Neuronal stem cell (in vitro differentiated cells): ENCODE measurements around the gene TBPL2.

Experiments
- DNase-seq: peaks from one replicate; pipeline ENCODE4 v3.0.0-alpha.2; 2013; ENCODE audit warnings: low spot score
- H2AFZ ChIP-seq: one replicate; pipeline ENCODE4 v1.6.1; 2013; ENCODE audit warnings: mild to moderate bottlenecking, low read length, inconsistent platforms
- H2AK5ac ChIP-seq: 2 replicates; pipeline ENCODE4 v1.6.1; 2013; ENCODE audit warnings: low read depth, mild to moderate bottlenecking, inconsistent platforms, low read length, moderate library complexity, mixed read lengths
- H2BK120ac ChIP-seq: 2 replicates; pipeline ENCODE4 v1.6.1; 2013; ENCODE audit warnings: low read depth, mild to moderate bottlenecking, inconsistent platforms, low read length, moderate library complexity, mixed read lengths
- H2BK12ac ChIP-seq: one replicate; pipeline ENCODE4 v1.6.1; 2013; ENCODE audit warnings: low read length, inconsistent platforms
- H2BK15ac ChIP-seq: 2 replicates; pipeline ENCODE4 v1.6.1; 2013; ENCODE audit warnings: mild to moderate bottlenecking, low read length, inconsistent platforms, mixed read lengths
- H2BK5ac ChIP-seq: one replicate; pipeline ENCODE4 v1.6.1; 2013; ENCODE audit warnings: inconsistent platforms, mild to moderate bottlenecking, low read length, moderate library complexity
- H3K14ac ChIP-seq: one replicate; pipeline ENCODE4 v1.6.1; 2013; ENCODE audit warnings: low read length, inconsistent platforms
- H3K18ac ChIP-seq: 2 replicates; pipeline ENCODE4 v1.6.1; 2013; ENCODE audit warnings: low read length, inconsistent platforms
- H3K23ac ChIP-seq: 2 replicates; pipeline ENCODE4 v1.6.1; 2013; ENCODE audit warnings: low read depth, mild to moderate bottlenecking, mixed read lengths, low read length, inconsistent platforms; ENCODE audit not compliant: poor library complexity
- H3K27ac ChIP-seq: replicated peaks from 3 replicates; pipeline ENCODE4 v1.5.1; 2013; ENCODE audit warnings: low read length, inconsistent platforms
- H3K27me3 ChIP-seq, 3 experiments: 2 replicates each; pipeline ENCODE4 v1.6.1; 2013; ENCODE audit warnings: low read length in 3 of 3, mild to moderate bottlenecking in 2 of 3, inconsistent platforms in 1 of 3, low read depth in 1 of 3, mixed read lengths in 1 of 3, moderate library complexity in 1 of 3; ENCODE audit not compliant: control insufficient read depth in 3 of 3, insufficient read depth in 3 of 3
- H3K36me3 ChIP-seq, 2 donors: replicated peaks in 1 of 2; 2 replicates each; pipeline ENCODE4 v1.6.1; 2013; ENCODE audit warnings: low read length in 2 of 2; ENCODE audit not compliant: control insufficient read depth in 2 of 2, insufficient read depth in 2 of 2
- H3K4ac ChIP-seq: 2 replicates; pipeline ENCODE4 v1.6.1; 2013; ENCODE audit warnings: inconsistent platforms, mild to moderate bottlenecking, low read length, moderate library complexity
- H3K4me1 ChIP-seq, 2 donors: 1 replicate in 1 of 2; 2 replicates in 1 of 2; pipeline ENCODE4 v1.6.1; 2013; ENCODE audit warnings: low read length in 2 of 2, low read depth in 1 of 2; ENCODE audit not compliant: control insufficient read depth in 2 of 2, insufficient read depth in 1 of 2
- H3K4me2 ChIP-seq: one replicate; pipeline ENCODE4 v1.6.1; 2013; ENCODE audit warnings: mild to moderate bottlenecking, low read length, inconsistent platforms; ENCODE audit not compliant: insufficient read depth, poor library complexity, severe bottlenecking
- H3K4me3 ChIP-seq, 2 donors: 2 replicates each; pipeline ENCODE4 v1.5.1; 2013; ENCODE audit warnings: low read length in 2 of 2, mild to moderate bottlenecking in 2 of 2, inconsistent platforms in 1 of 2, moderate library complexity in 1 of 2
- H3K79me1 ChIP-seq: one replicate; pipeline ENCODE4 v1.6.1; 2013; ENCODE audit warnings: low read depth, mild to moderate bottlenecking, inconsistent platforms, low read length, moderate library complexity
- H3K9ac ChIP-seq: one replicate; pipeline ENCODE4 v1.6.1; 2013; ENCODE audit warnings: mild to moderate bottlenecking, low read depth, low read length, inconsistent platforms; ENCODE audit not compliant: poor library complexity
- H3K9me3 ChIP-seq, 2 donors: replicated peaks in 1 of 2; 2 replicates each; pipeline versions ENCODE3 to v1.6.1; 2013; ENCODE audit warnings: low read length in 2 of 2, mild to moderate bottlenecking in 2 of 2, inconsistent platforms in 1 of 2, low read depth in 1 of 2, mixed read lengths in 1 of 2, moderate library complexity in 1 of 2; ENCODE audit not compliant: control insufficient read depth in 2 of 2, insufficient read depth in 1 of 2
- H4K8ac ChIP-seq: one replicate; pipeline ENCODE4 v1.6.1; 2013; ENCODE audit warnings: low read depth, mild to moderate bottlenecking, inconsistent platforms, low read length, moderate library complexity
- H4K91ac ChIP-seq: one replicate; pipeline ENCODE4 v1.6.1; 2013; ENCODE audit warnings: low read length, low read depth, mild to moderate bottlenecking, inconsistent platforms; ENCODE audit not compliant: poor library complexity
- WGBS, 2 donors: extraction: QIAGEN DNeasy Blood & Tissue Kit; methylation state at CpG; one replicate each; pipeline ENCODE4 v1.1.7; 2013; ENCODE audit warnings: missing lambda C conversion rate in 2 of 2, mixed read lengths in 1 of 2; ENCODE audit not compliant: insufficient read length in 2 of 2, insufficient replicate concordance in 1 of 2; ENCODE audit errors: extremely low coverage in 2 of 2; 5-methylcytosine and 5-hydroxymethylcytosine counted together

Gene TBPL2

GRCh38 chr14:55404173-55404854 lies 36.1 kb downstream of the TBPL2 start:
- Histone ChIP-seq H3K9me3 (no peaks in the 10 kb centered on the region), H2BK12ac (no peak overlapping the region), H3K4me1 (no peaks in the 10 kb centered on the region), H2BK5ac (no peak overlapping the region), H2AFZ (no peak overlapping the region), H3K4ac (no peak overlapping the region), H3K9ac (no peak overlapping the region), H2BK120ac (no peak overlapping the region), H3K27me3 (no peaks in the 10 kb centered on the region), H3K79me1 (peaks cover 8% of the 10 kb centered on the region), H3K4me2 (no peak overlapping the region), H3K36me3 (peaks cover 0 to 6% of the 10 kb centered on the region in 2 donors), H4K91ac (no peak overlapping the region), H3K4me3 (no peak overlapping the region), H2AK5ac (no peak overlapping the region), H3K27ac (no peak overlapping the region), H3K14ac (no peak overlapping the region), H4K8ac (no peak overlapping the region), H2BK15ac (no peak overlapping the region), H3K23ac (no peak overlapping the region), H3K18ac (no peak overlapping the region)
- no CpG with 5 or more reads among the region's 5 CpGs for WGBS, 2 donors
- DNase-seq = no peak

GRCh38 chr14:55401751-55402150 lies 38.7 kb downstream of the TBPL2 start:
- H3K27me3 ChIP-seq = no peaks in the 10 kb centered on the region
- no peak overlapping the region for H2BK12ac ChIP-seq
- no peak overlapping the region for H2BK120ac ChIP-seq
- H3K9me3 ChIP-seq = no peaks in the 10 kb centered on the region
- H3K4ac ChIP-seq = no peak overlapping the region
- no peak overlapping the region for H3K18ac ChIP-seq
- H2AFZ ChIP-seq = no peak overlapping the region
- H3K14ac ChIP-seq = no peak overlapping the region
- no peak overlapping the region for H2BK15ac ChIP-seq
- no peaks in the 10 kb centered on the region for H3K4me1 ChIP-seq
- H3K4me3 ChIP-seq = no peak overlapping the region
- no peak overlapping the region for H3K23ac ChIP-seq
- no peak overlapping the region for H4K91ac ChIP-seq
- no peak overlapping the region for H3K9ac ChIP-seq
- peaks cover 7% of the 10 kb centered on the region for H3K79me1 ChIP-seq
- WGBS, 2 donors = no CpG with 5 or more reads among the region's 6 CpGs
- no peak overlapping the region for H2AK5ac ChIP-seq
- DNase-seq = no peak
- H4K8ac ChIP-seq = no peak overlapping the region
- H3K4me2 ChIP-seq = no peak overlapping the region
- no peaks in the 10 kb centered on the region for H3K36me3 ChIP-seq
- H3K27ac ChIP-seq = no peak overlapping the region
- H2BK5ac ChIP-seq = no peak overlapping the region

GRCh38 chr14:55399852-55400251 lies 40.6 kb downstream of the TBPL2 start:
- no peak overlapping the region for H4K91ac ChIP-seq
- no peak overlapping the region for H3K4me3 ChIP-seq
- no peak overlapping the region for H2AK5ac ChIP-seq
- no peaks in the 10 kb centered on the region for H3K4me1 ChIP-seq
- no peaks in the 10 kb centered on the region for H3K9me3 ChIP-seq
- DNase-seq = no peak
- H3K79me1 ChIP-seq = peaks cover 7% of the 10 kb centered on the region
- no peak overlapping the region for H3K4ac ChIP-seq
- no peaks in the 10 kb centered on the region for H3K27me3 ChIP-seq
- peaks cover 0 to 10% of the 10 kb centered on the region in 2 donors for H3K36me3 ChIP-seq
- H3K4me2 ChIP-seq = no peak overlapping the region
- H4K8ac ChIP-seq = no peak overlapping the region
- H3K23ac ChIP-seq = no peak overlapping the region
- H2BK120ac ChIP-seq = no peak overlapping the region
- H3K18ac ChIP-seq = no peak overlapping the region
- no peak overlapping the region for H3K9ac ChIP-seq
- H2AFZ ChIP-seq = no peak overlapping the region
- no peak overlapping the region for H2BK5ac ChIP-seq
- no peak overlapping the region for H3K14ac ChIP-seq
- H3K27ac ChIP-seq = no peak overlapping the region
- WGBS, 2 donors = no CpG with 5 or more reads among the region's 2 CpGs
- no peak overlapping the region for H2BK12ac ChIP-seq
- H2BK15ac ChIP-seq = no peak overlapping the region

GRCh38 chr14:55399183-55399582 lies 41.2 kb downstream of the TBPL2 start:
- no peak overlapping the region for H3K4ac ChIP-seq
- peaks cover 0 to 15% of the 10 kb centered on the region in 2 donors for H3K36me3 ChIP-seq
- H3K4me3 ChIP-seq = no peak overlapping the region
- H2BK15ac ChIP-seq = no peak overlapping the region
- no peak overlapping the region for H3K23ac ChIP-seq
- H2AFZ ChIP-seq = no peak overlapping the region
- no peak overlapping the region for H3K18ac ChIP-seq
- H3K27me3 ChIP-seq = no peaks in the 10 kb centered on the region
- H3K14ac ChIP-seq = no peak overlapping the region
- no peak for DNase-seq
- H2AK5ac ChIP-seq = no peak overlapping the region
- H3K4me1 ChIP-seq = no peaks in the 10 kb centered on the region
- H2BK12ac ChIP-seq = no peak overlapping the region
- no peak overlapping the region for H3K4me2 ChIP-seq
- no peak overlapping the region for H4K8ac ChIP-seq
- no peak overlapping the region for H3K9ac ChIP-seq
- no peak overlapping the region for H3K27ac ChIP-seq
- no peak overlapping the region for H2BK120ac ChIP-seq
- no peak overlapping the region for H2BK5ac ChIP-seq
- H4K91ac ChIP-seq = no peak overlapping the region
- H3K9me3 ChIP-seq = no peaks in the 10 kb centered on the region
- no CpG with 5 or more reads among the region's 1 CpG for WGBS, 2 donors
- peaks cover 7% of the 10 kb centered on the region for H3K79me1 ChIP-seq
